NCI-H2196 treated with DMSO at 0.1 percent for 48 hours (cell line): Measurements from ENCODE around the gene PDE6B.

Experiments
- DNase-seq: peaks from one replicate; lab custom pipeline; 2025; ENCODE audit not compliant: unreplicated experiment; lab: John Stamatoyannopoulos, UW

PDE6B gene

DNA sequence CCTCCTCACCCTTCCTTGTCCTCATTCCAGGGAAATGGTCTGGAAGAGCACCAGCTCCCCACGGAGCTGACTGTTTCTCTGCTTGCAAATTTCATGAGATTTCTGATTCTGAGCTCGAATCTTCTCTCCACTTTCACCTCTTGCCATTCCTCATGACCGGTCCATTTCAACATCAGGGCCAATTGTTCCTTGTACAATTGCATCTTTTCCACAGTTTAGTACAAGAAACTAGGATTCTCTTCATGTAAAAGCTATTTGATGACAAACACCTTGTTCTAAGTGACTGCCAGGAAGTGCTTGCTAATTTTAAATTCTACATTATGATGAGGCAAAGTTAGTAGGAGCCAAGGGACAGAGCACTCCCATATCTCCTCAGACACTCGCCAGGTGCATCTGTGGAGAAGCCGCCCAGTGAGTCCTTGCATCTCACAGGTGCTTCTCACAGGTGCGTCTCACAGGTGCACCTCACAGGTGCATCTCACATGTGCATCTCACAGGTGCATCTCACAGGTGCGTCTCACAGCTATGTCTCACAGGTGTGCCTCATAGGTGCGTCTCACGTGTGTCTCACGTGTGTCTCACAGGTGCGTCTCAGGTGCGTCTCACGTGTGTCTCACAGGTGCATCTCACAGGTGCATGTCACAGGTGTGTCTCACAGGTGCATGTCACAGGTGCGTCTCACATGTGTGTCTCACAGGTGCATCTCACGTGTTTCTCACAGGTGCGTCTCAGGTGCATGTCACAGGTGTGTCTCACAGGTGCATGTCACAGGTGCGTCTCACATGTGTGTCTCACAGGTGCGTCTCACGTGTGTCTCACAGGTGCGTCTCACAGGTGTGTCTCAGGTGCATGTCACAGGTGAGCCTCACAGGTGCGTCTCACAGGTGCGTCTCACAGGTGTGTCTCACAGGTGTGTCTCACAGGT lies 3.0 kb upstream of the PDE6B start:
- DNase-seq = no peak

DNA sequence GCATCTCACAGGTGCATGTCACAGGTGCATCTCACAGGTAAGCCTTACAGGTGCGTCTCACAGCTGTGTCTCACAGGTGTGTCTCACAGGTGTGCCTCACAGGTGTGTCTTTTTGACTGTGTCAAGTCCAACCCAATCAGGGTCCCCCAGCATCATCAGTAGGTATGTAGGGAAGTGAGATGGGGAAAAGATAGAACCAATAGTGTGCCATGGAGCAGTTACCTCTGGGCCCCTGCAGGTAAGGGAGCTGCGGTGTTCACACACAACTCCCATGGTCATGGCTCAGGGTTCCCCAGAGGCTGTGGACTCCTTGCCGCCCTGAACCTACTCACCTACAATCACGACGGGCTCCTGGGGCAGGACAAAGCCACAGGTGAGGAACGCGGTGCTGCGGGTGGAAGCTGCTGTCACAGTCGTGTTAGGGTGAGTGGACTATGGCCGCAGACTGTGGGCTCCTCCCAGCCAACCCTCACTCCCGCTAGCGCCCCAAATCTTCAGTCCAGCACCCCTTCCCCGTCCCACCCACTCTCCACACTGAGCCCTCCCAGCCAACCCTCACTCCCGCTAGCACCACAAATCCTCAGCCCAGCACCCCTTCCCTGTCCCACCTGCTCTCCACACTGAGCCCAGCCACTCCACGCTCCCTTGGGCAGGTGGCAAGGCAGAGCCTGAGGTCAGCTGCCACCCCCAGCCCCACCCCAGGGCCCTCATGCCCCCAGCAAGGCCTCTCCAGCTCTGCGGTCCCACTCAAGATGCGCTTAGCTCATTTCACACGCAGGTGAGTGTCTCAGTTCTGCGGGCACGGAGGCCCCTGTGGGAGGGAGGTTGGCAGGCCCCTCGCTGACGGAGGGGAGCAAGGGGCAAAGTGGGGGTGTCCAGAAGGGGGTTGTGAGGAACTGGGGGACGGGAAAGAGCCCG lies 2.1 kb upstream of the PDE6B start:
- DNase-seq = no peak

- no peak for DNase-seq
These were observed 1.3 kb upstream of the PDE6B start for GRCh38 chr4:623914-624566.

- DNase-seq = no peak
These were observed 323 bp downstream of the PDE6B start for GRCh38 chr4:625631-626161.

GRCh38 chr4:626201-627091 lies 1.1 kb downstream of the PDE6B start:
- DNase-seq = no peak

DNA sequence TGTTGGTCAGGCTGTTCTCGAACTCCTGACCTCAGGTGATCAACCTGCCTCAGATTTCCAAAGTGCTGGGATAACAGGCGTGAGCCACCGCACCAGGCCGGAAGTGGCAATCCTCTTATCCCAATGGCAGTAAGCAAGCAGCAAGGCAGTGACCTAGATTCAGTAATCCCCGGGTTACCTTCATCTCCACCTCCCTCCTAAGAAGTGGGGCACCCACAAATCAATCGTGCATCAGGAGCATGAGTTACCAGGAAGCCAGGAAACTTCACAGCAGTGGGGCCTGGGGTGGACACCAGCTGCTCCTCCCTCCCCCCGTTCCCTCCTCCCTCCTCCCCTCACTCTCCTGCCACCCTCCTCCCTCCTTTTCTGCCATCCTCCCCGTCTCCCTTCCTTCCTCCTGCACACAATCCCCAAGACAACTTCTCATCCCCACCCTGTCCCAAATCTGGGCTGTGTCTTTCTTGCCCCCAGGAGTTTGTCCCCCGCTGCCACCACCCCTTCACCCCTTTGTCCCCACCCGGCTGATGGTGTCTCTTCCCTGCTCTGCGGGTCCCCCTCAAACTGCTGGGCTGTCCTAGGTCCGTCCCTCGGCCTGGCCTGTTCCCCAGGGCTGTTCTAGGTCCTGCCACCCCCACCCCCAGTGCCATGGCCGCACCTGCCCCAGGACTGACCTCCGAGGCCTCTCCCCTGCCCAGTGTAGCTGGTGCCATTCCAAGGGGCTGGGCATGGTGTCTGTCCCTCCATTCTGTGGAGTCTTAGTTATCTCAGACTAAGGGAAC lies 2.2 kb downstream of the PDE6B start:
- DNase-seq = no peak

DNA sequence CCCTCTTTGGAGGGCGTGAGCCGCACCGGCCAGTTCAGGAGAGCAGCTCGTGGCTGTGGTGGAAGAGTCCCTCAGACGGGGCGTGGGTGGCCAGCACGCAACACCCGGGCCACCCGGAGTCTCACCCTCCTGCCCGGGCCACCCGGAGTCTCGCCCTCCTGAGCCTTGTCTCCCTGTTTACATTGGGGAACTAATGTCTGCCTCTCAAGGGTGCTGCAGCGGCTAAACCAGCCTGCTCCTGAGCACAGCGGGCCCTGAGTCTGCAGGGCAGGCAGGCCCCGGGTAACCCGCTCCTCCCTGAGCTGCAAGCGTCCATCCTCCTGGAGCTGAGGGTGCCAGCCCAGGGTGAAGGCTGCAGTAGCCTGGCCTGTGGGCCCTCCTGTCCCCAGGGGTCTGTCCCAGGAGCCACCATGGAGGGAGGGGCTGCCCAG lies 3.0 kb downstream of the PDE6B start:
- DNase-seq = no peak

- no peak for DNase-seq
These were observed 3.7 kb downstream of the PDE6B start for GRCh38 chr4:628821-629635.

DNA sequence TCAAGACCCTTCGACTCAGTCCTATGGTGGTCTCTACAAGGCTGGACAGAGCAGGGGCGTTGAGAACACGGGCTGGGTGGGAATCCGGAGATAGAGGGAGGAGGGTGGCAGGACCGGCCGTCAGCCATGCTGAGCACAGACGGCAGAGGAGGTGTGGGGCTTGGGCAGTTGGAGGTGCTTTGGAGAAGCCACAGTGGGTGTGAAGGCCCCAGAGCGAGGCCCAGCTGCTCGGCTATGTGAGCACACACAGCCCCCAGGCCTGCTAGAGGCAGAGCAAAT lies 4.2 kb downstream of the PDE6B start:
- DNase-seq = no peak

DNA sequence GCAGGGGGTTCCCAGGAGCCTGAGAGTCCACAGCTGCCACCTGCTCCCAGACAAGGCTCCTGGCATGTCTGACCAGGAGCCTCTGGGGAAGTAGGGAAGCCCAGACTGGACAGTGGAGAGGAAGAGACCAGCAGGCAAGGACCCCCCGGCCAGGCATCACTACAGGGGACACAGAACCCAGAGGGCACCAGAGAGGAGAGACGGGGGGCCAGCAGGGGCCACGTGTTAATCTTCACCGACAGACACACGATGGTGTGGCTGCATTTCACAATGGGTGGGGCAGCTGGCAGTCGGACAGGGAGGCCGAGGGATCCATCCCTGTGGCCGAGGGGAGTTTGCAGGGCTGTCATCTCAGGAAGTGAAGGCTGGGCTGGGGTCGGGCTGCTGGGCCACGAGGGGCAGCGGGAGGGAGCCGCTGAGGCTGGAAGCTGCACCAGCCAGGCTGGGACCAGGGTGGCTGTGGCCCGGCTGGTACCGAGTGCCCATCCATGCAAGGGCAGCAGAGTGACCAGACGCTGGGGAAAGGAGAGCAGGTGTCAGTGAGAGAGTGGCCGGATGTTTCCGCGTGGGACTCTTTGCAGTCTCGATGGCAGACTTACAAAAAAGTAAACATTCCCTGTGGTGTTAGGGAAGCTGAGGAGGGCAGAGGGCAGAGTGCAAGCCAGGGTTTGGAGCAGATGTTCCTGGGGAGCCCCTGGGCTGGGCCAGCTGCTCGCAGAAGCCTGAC lies 4.7 kb downstream of the PDE6B start:
- no peak for DNase-seq

- DNase-seq = no peak
These were observed 5.3 kb downstream of the PDE6B start for GRCh38 chr4:630656-631055.

DNA sequence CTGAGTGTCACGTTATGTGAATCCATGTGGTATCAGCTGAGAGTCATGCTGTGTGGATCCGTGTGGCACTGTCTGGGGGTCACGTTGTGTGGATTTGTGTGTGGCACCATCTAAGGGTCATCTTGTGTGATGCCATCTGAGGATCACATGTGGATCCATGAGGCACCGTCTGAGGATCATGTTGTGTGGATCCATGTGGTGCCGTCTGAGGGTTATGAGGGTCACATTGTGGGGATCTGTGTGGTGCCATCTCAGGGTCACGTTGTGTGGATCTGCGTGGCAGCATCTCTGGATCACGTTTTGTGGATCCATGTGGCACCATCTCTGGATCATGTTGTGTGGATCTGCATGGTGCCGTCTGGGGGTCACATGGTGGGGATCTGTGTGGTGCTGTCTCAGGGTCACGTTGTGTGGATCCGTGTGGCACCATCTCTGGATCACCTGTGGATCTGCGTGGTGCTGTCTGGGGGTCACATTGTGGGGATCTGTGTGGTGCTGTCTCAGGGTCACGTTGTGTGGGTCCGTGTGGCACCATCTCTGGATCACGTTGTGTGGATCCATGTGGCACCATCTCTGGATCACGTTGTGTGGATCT lies 6.9 kb downstream of the PDE6B start:
- DNase-seq = no peak

DNA sequence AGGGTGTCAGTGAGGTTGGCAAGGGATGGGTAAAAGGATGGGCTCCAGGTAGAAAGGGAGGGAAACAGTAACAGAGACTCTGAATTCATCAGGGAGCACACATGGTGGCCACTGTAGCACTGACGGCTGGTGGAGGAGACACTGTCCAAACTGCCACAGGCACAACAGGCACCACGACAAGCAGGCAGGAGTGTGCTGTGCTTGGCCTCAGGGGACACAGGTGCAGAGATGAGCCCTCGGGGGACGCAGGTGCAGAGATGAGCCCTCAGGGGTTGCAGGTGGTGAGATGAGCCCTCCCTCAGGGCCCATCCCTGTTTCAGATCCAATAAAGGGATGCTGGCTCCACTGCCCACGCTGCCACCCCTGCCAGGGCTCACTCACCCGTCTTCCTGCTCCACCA lies 7.6 kb downstream of the PDE6B start:
- DNase-seq = no peak

DNA sequence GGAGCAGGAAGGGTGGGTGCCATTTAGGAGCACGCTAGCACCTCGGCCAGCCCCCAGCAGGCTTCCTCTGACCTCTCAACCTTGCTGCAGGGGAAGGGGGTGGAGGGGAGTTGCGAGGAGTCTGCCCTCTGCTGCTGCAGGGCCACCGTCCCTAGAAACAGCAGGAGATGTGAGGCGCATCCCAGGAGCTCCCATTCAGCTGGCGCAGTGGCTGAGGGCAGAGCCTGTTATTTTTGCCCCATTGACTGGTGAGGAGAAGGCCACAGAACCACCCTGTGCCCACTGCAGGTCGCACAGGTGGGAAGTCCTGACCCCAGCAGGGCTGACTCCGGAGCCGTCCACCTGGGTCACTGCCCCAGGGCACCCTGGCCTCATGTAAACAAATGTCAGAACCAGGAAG lies 8.0 kb downstream of the PDE6B start:
- DNase-seq = no peak

- DNase-seq = no peak
These were observed 8.7 kb downstream of the PDE6B start for GRCh38 chr4:633976-634598.

GRCh38 chr4:634599-634985 lies 9.2 kb downstream of the PDE6B start:
- DNase-seq = no peak
